HEK293T (cell line): ENCODE measurements around the gene PHYH.

Experiments used
- CTCF ChIA-PET: fragments of 350-600 bp; formaldehyde crosslinking; extraction: SDS; loops from one replicate; lab custom pipeline; 2021; ENCODE audit warnings: antibody characterized with exemption, inconsistent platforms; lab: Yijun Ruan, JAX
- POLR2A ChIA-PET: fragments of 350-600 bp; formaldehyde crosslinking; extraction: SDS; loops from one replicate; lab custom pipeline; 2020; ENCODE audit warnings: antibody characterized with exemption, inconsistent platforms; lab: Yijun Ruan, JAX
- DNase-seq: peaks from one replicate; pipeline ENCODE4 v3.0.0; 2012; ENCODE audit warnings: mixed read lengths; ENCODE audit errors: extremely low spot score
- ARNT ChIP-seq: fragments of 450-650 bp; IDR thresholded peaks from 2 replicates; pipeline ENCODE4 v1.6.1; 2017; ENCODE audit warnings: mild to moderate bottlenecking
- BHLHE40 ChIP-seq: fragments of 450-650 bp; IDR thresholded peaks from 2 replicates; pipeline ENCODE4 v1.6.1; 2016; ENCODE audit warnings: mild to moderate bottlenecking, moderate library complexity, borderline replicate concordance
- CTBP1 ChIP-seq: fragments of 450-650 bp; IDR thresholded peaks from 2 replicates; pipeline ENCODE4 v1.6.1; 2016; ENCODE audit warnings: borderline replicate concordance
- ELF4 ChIP-seq: fragments of 450-650 bp; IDR thresholded peaks from 2 replicates; pipeline ENCODE4 v1.6.1; 2017; ENCODE audit warnings: antibody characterized with exemption
- FOXA1 ChIP-seq: fragments of 450-650 bp; IDR thresholded peaks from 2 replicates; pipeline ENCODE4 v1.6.1; 2016; ENCODE audit warnings: mild to moderate bottlenecking
- FOXK2 ChIP-seq: fragments of 450-650 bp; IDR thresholded peaks from 2 replicates; pipeline ENCODE4 v1.6.1; 2016; ENCODE audit warnings: mild to moderate bottlenecking
- FOXM1 ChIP-seq: fragments of 450-650 bp; IDR thresholded peaks from 2 replicates; pipeline ENCODE4 v1.6.1; 2017; ENCODE audit warnings: mild to moderate bottlenecking, borderline replicate concordance
- HDGF ChIP-seq: fragments of 450-650 bp; IDR thresholded peaks from 2 replicates; pipeline ENCODE4 v1.6.1; 2017; ENCODE audit warnings: antibody characterized with exemption, borderline replicate concordance
- L3MBTL2 ChIP-seq: fragments of 450-650 bp; conservative IDR thresholded peaks from 2 replicates; pipeline ENCODE4 v1.6.1; 2016; ENCODE audit warnings: mild to moderate bottlenecking
- LEF1 ChIP-seq: fragments of 450-650 bp; IDR thresholded peaks from 2 replicates; pipeline ENCODE4 v1.6.1; 2017; ENCODE audit warnings: mild to moderate bottlenecking, borderline replicate concordance
- NFRKB ChIP-seq: fragments of 450-650 bp; IDR thresholded peaks from 2 replicates; pipeline ENCODE4 v1.6.1; 2016; ENCODE audit warnings: mild to moderate bottlenecking, moderate library complexity
- SP1 ChIP-seq: fragments of 450-650 bp; IDR thresholded peaks from 2 replicates; pipeline ENCODE4 v1.6.1; 2017
- SUZ12 ChIP-seq: fragments of 450-650 bp; IDR thresholded peaks from 2 replicates; pipeline ENCODE4 v1.6.1; 2016; ENCODE audit warnings: mild to moderate bottlenecking
- TARDBP ChIP-seq: fragments of 450-650 bp; IDR thresholded peaks from 2 replicates; pipeline ENCODE4 v1.6.1; 2016
- ZNF384 ChIP-seq: fragments of 450-650 bp; IDR thresholded peaks from 2 replicates; pipeline ENCODE4 v1.6.1; 2016
- TF ChIP-seq, protein P1 (sequence below): fragments of 450-650 bp; IDR thresholded peaks from 2 replicates; pipeline ENCODE4 v1.6.1; 2016

The PHYH gene

DNA sequence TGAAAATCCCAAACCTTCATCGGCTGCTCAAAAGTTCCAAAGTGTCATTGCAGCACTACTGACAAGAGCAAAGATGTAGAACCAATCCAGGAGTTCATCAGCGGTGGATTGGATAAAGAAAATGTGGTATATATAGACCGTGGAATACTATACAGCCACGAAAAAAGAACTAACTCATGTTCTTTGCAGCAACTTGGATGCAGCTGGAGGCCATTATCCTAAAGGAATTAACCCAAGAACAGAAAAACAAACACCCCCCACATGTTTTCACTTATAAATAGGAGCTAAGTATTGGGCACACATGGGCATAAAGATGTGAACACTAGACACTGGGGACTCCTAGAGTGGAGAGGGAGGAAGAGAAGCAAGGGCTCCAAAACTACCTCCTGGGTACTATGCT lies 31.6 kb downstream of the PHYH start:
- CTCF ChIA-PET, result no interaction called here
- no peak for DNase-seq
- POLR2A ChIA-PET, result no interaction called here
- no peak for TF ChIP-seq ZNF384
- no peak for TF ChIP-seq ELF4
- TF ChIP-seq TARDBP, result no peak
- no peak for TF ChIP-seq FOXM1
- no peak for TF ChIP-seq FOXK2
- no peak for TF ChIP-seq BHLHE40
- no peak for TF ChIP-seq LEF1
- no peak for TF ChIP-seq L3MBTL2
- no peak for TF ChIP-seq ARNT
- no peak for TF ChIP-seq CTBP1
- no peak for TF ChIP-seq SP1
- no peak for TF ChIP-seq NFRKB
- TF ChIP-seq, protein P1, sequence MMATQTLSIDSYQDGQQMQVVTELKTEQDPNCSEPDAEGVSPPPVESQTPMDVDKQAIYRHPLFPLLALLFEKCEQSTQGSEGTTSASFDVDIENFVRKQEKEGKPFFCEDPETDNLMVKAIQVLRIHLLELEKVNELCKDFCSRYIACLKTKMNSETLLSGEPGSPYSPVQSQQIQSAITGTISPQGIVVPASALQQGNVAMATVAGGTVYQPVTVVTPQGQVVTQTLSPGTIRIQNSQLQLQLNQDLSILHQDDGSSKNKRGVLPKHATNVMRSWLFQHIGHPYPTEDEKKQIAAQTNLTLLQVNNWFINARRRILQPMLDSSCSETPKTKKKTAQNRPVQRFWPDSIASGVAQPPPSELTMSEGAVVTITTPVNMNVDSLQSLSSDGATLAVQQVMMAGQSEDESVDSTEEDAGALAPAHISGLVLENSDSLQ, result no peak
- TF ChIP-seq HDGF, result no peak
- no peak for TF ChIP-seq SUZ12
- no peak for TF ChIP-seq FOXA1

DNA sequence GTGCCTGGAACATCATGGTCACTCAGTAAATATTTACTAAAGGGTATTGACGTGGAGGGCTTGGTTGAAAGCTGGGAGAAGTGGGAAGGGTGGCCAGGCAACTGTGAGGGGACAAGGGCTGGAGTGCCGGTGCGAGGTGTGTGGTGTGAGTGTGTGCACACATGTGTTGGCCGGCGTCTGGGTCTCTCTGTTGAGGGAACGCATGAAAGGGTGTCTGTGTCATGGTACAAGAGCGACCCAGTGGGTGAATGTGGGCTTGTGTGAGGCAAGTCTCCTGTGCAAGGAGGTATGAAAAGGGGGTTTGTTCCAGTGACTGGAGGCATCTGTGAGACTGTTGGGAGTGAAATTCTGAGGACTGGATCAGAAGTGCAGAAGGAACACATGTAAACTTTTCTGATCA lies 36.3 kb downstream of the PHYH start:
- POLR2A ChIA-PET, result no interaction called here
- CTCF ChIA-PET, result no interaction called here
- no peak for DNase-seq
- TF ChIP-seq SP1, result no peak
- TF ChIP-seq TARDBP, result no peak
- TF ChIP-seq NFRKB, result no peak
- no peak for TF ChIP-seq ELF4
- TF ChIP-seq BHLHE40, result no peak
- no peak for TF ChIP-seq ARNT
- TF ChIP-seq SUZ12, result no peak
- TF ChIP-seq, protein P1, result no peak
- no peak for TF ChIP-seq FOXM1
- no peak for TF ChIP-seq CTBP1
- TF ChIP-seq FOXA1, result no peak
- no peak for TF ChIP-seq HDGF
- TF ChIP-seq LEF1, result no peak
- no peak for TF ChIP-seq FOXK2
- TF ChIP-seq L3MBTL2, result no peak
- TF ChIP-seq ZNF384, result no peak

DNA sequence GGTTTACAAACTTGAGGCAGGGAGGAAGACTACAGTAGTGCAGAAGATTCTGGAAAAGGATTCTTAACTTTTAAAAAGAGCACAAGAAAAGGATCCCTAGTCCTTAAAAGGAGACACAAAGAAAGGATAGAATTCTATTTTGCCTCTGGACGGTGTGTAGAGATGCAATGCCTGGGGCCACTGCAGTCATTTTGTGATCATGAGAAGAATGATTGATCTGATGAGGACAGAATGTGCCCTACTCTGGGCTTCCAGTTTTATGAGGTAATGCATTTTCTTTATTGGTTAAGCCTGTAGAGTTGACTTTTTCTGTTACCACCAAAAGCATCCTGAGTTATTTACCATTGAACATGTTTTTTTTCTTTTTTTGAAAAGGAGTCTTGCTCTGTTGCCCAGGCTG lies 37.4 kb downstream of the PHYH start:
- ChIA-PET POLR2A (no interaction called here), CTCF (no interaction called here)
- no peak for DNase-seq
- TF ChIP-seq SP1 (no peak), FOXA1 (no peak)

DNA sequence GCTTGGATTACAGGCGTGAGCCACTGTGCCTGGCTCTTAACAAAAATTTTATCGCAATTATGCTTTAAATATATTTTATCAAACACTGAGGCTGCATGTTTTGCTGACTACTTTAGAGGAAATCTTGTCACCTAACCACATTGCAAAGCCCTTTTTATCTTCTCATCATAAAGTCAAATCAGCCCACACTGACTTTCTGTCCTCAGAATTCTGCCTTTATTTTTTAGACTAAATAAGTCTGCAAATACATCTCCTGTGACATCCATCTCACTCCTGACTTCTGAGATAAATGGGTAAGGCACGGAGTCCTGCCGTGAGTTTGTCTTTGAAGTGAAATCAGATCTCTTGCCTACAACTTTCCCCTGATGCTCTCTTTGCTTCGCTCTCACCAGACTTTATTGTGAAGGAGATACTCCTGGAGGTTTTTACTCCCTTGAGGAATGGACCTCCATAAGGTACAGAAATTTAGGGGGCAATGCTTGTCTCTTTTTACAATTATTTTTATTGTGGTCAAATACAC lies 42.2 kb downstream of the PHYH start:
- no peak; the same call in 1 of the 2 replicates for TF ChIP-seq LEF1
- TF ChIP-seq SUZ12, result no peak
- TF ChIP-seq, protein P1, result peak; percentile 43; the same call in 1 of the 2 replicates
- DNase-seq, result no peak
- CTCF ChIA-PET, result no interaction called here
- POLR2A ChIA-PET, result no interaction called here

DNA sequence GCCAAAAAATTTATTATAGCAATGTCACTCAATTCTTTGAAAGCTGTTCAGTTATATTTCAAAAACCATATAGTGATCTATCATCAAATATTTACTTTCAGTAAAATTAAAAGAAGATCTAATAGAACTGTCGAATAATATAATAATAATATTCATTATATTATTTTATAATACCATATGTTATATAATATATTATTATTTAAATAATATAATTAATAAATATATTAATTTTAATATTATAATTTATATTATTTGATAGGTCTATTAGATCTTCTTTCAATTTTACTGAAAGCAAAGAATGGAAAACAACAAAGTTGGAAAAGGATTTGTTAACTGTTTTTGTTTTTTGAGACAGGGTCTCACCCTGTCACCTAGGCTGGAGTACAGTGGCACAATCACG lies 43.2 kb downstream of the PHYH start:
- ChIA-PET POLR2A (no interaction called here), CTCF (no interaction called here)
- TF ChIP-seq, protein P1, result no peak
- TF ChIP-seq NFRKB (no peak), ELF4 (no peak), ARNT (no peak), TARDBP (no peak), SP1 (no peak), FOXA1 (no peak)
- DNase-seq, result no peak

DNA sequence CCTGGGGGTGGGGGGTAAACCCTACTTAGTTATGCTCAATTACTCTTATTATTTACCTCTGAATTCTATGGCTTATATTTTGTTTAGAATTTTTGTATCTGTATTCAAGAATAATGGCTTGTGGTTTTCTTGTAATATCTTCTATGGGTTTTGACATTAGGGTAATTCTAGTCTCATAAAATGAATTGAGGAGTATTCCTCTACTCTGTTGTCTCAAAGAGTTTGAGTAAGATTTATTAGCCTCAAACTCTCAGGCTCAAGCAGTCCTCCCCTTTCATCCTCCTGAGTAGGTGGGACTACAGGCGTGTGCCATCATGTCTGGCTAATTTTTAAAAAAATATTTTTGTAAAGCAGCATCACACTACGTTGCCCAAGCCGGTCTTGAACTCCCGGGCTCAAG lies 46.1 kb downstream of the PHYH start:
- ChIA-PET CTCF (no interaction called here), POLR2A (no interaction called here)
- no peak for DNase-seq
- TF ChIP-seq L3MBTL2 (no peak), SUZ12 (no peak), FOXM1 (no peak), LEF1 (no peak), SP1 (no peak), FOXK2 (no peak), NFRKB (no peak), ARNT (no peak), BHLHE40 (no peak), ZNF384 (no peak), HDGF (no peak), TARDBP (no peak), CTBP1 (no peak), ELF4 (no peak)
